Upper lobe of left lung (tissue), 4 donors: ENCODE data around the gene GLP1R.

Source experiments
- CTCF ChIP-seq, 6 experiments: fragments of 450-650 bp in 4 of 6; fragments of 200-600 bp in 2 of 6; sonication (generic) in 2 of 6; IDR thresholded peaks; one replicate each; pipeline ENCODE4 v1.5.1; 2016 to 2019; ENCODE audit warnings: antibody characterized with exemption in 6 of 6
- EP300 ChIP-seq, 4 donors: sonication (generic); formaldehyde crosslinking; IDR thresholded peaks; one replicate each; pipeline ENCODE4 v1.5.1; 2017; ENCODE audit warnings: antibody characterized with exemption in 4 of 4, control low read depth in 2 of 4
- POLR2A ChIP-seq, 4 donors: fragments of 450-650 bp; IDR thresholded peaks; one replicate each; pipeline ENCODE4 v1.5.1; 2016 to 2017; ENCODE audit warnings: antibody characterized with exemption in 4 of 4, mild to moderate bottlenecking in 2 of 4
- POLR2AphosphoS5 ChIP-seq, 2 donors: sonication (generic); formaldehyde crosslinking; IDR thresholded peaks; one replicate each; pipeline ENCODE4 v1.5.1; 2017; ENCODE audit warnings: antibody characterized with exemption in 2 of 2

- TF ChIP-seq CTCF (IDR thresholded peaks at IDR 0.05) (no peak), POLR2AphosphoS5 (IDR thresholded peaks at IDR 0.05) (no peak), POLR2A (IDR thresholded peaks at IDR 0.05) (no peak), EP300 (IDR thresholded peaks at IDR 0.05) (no peak)
Measured at GRCh38 chr6:39065561-39065960, 17.0 kb downstream of the GLP1R start.
